Measurements from ENCODE around the gene YDJC.
A peak's percentile ranks its signal among the peaks of the same experiment; 100 is the strongest.
"Not testable (repeated sequence)": the region's sequence is repeated elsewhere in the genome, so short reads cannot be mapped to it uniquely, and the experiment has no call there.

YDJC gene

DNA sequence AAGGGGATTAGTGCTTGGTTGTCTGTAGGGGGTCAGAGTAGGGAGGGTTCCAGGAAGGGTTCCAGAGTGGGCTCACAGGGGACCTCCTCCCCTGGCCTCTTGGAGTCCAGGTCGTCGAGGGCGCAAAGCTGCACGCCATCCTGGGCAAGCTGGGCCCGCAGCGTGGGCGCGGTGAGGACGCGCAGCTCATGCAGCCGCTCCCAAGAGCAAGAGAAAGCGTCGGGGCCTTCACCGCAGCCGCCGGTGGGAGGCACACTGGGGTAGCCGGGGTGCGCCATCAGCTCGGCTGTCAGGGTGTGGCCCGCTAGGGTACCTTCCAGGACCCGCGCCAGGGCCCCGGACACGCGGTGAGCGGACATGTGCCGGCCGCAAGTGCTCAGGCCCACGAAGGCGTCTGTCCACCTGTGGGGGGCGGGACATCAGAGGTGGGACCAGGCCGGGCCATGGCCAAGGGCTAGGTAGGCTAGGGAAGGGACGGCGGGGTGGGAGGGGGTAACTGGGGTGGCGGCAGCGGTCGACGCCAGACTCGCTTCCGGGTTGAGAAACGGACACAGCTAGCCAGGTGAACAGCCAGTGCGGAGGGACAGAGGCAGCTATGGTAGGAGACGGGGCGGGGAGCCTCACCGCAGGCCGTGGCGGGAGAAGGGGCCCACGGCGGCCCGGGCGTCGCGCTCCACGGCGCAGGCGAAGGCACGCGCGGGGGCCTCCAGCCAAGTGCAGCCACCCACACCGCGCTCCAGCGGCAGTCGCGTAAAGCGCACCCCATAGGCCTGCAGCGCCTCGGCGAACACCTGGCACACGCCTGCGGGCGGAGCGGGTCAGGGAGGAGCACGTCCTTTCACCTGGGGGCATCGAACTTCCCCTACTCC is 1.2 kb downstream of the YDJC start:
- DNase-seq = no peak

- DNase-seq = no peak
Measured at GRCh38 chr22:21626735-21627469, 2.9 kb downstream of the YDJC start.

- no peak for DNase-seq
Measured at GRCh38 chr22:21626073-21626734, 3.6 kb downstream of the YDJC start.

- DNase-seq = no peak
Measured at GRCh38 chr22:21624880-21625791, 4.7 kb downstream of the YDJC start.

- DNase-seq = peak; percentile 48
Measured at GRCh38 chr22:21624120-21624879, 5.5 kb downstream of the YDJC start.

- DNase-seq = no peak
Measured at GRCh38 chr22:21623648-21623970, 6.2 kb downstream of the YDJC start.

DNA sequence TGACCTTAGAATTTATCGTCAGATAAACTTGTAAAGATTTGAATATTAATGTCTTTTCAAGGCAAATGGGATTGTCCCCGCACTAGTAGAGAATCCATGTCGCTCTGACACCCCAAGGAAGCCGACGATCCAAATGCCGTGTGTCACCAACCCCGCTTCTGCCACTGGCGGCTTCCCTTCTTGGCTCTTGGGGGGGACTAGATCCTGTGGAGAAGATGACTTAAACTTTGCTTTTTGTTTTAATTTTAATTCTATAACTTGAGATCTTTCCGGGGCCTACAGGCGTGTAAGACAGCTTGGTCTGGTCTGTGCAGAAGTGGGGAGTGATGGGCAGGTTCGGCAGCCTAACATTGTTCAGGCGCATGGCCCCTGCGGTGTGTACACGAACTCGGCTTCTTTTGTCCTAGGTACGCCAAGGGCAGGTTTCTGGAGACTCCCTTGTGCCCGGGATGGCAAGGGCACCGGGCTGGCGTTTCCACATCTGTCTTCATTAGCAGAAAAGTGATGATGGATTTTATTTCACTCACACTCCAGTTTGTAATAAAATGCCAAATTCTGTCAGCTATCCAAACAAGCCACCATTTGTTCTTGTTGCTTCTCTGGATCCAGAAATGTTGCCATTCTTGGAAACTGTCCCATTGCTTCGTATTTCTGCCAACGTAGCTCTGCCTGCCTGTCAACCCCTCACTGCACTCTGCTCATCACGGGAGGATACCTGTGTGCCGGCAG is 6.7 kb downstream of the YDJC start:
- no peak for DNase-seq

GRCh38 chr22:21622011-21622918 is 7.6 kb downstream of the YDJC start:
- no peak for DNase-seq

DNA sequence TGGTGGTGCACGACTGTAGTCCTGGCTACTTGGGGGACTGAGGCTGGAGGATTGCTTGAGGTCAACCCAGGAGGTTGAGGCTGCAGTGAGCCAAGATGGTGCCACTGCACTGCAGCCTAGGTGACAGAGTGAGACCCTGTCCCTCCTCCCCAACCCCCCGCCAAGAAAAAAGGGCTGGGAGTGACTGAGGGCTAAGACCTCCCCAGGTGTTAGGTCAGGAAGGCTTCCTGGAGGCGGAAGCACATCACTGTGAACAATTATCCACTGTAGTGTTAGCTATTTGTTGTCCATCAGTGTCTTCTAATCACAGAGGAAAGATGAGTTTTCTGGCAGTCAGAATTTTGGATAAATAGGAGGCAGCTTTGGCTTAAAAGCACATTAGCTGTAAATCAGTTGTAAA is 8.8 kb downstream of the YDJC start:
- DNase-seq = no peak

GRCh38 chr22:21617337-21617736 is 12.5 kb downstream of the YDJC start:
- not testable (repeated sequence) for DNase-seq

GRCh38 chr22:21615731-21616130 is 14.1 kb downstream of the YDJC start:
- no peak for DNase-seq

DNA sequence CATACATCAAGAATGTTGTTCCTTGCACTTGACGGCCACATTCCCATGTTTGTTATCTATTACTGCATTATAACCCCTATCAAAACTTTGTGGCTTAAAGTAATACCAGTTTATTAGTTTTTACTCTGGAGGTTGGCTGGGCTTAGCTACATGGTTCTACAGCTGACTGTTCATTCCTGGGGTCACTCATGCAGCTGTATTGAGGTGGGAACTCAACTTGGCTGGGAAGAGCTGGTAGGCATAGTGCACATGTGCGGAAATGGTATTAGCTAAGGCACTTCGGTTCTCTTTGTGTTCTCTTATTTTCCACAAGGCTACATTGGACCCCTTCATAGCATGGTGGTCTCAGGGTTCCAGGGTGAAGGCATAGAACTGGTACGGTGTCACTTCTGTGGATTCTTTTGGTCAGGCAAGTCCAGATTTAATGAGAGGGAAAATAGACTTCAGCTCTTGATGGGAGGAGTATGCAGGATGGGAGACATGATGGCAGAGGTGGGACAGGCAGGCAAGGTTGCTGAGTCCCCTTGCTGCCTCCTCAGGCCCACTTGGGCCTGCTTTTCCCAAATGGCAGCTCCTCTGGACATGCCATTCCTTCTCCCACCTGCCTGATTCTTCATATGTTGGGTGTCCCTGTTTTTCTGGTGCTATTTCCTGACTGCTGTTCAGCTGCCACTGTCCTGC is 16.1 kb downstream of the YDJC start:
- no peak for DNase-seq

- no peak for DNase-seq
Measured at GRCh38 chr22:21612858-21613257, 17.0 kb downstream of the YDJC start.

DNA sequence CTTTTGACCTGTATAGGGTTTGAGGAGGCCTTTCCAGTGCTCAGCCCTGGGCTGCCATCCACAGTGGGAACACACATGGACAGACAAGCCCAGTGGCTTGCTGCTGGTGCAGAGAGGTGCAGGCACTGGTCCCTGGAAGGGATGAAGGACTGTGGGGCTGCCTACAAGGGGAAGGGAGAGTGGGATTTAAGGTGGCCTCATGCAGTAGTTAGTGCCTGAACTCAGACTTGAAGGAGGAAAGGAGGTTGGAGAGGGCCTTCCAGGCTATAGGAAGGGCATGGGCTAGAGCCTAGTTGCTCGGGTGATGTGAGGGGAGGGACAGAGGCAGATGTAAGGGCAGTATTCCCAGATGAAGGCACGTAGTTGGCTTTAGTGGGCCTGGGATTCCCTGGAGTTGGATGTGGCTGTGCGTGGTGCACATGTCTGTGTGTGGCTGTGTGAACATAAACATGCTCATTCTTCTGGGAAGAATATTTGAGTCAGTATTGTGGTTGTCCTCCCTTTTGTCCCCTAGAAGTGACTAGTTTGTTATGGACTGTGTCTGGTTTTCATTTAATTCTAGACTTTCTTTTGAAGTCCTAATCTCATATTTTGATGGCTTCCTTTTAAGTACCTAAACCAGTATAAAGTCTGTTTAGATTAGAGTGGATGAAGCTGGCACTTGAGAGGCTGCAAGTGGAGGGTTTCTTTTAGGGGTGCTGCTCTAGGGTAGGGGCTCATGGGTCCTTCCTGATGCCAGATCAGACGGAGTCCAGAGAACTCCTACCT is 18.4 kb downstream of the YDJC start:
- DNase-seq = no peak

DNA sequence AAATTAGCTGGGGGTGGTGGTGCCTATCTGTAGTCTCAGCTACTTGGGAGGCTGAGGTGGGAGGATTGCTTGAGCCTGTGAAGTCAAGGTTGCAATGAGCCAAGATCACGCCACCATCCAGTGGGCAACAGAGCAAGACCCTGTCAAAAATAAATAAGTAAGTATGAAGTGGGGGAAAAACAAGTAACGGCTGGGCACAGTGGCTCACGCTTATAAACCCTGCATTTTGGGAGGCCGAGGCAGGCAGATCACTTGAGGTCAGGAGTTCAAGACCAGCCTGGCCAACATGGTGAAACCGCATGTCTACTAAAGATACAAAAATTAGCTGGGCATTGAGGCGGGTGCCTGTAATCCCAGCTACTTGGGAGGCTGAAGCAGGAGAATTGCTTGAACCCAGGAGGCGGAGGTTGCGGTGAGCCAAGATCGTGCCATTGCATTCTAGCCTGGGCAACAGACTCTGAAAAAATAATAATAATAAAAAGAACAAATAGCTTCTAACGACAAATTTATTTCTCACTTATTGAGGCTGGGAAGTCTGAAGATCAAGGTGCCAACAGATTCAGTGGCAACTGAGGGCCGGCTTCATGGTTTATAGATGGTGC is 20.2 kb downstream of the YDJC start:
- not testable (repeated sequence) for DNase-seq

DNA sequence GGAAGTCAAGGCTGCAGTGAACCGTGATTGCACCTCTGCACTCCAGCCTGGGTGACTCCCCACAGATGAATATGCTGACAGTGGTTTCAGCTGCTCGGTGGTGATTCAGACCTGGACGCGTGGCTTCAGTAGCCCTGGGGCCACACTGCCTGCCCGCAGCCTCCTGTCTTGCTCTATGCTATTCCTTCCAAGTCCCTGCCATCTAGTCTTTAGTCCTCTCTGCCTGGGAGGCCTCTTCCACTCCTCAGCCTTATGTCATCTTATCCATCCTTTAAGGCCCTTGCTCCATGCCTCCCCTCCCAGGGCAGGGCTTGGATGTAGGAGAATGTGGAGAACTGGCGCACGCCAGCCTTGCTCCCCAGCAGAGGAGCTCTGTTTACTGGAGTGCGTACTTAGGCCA is 23.0 kb downstream of the YDJC start:
- no peak for DNase-seq

DNA sequence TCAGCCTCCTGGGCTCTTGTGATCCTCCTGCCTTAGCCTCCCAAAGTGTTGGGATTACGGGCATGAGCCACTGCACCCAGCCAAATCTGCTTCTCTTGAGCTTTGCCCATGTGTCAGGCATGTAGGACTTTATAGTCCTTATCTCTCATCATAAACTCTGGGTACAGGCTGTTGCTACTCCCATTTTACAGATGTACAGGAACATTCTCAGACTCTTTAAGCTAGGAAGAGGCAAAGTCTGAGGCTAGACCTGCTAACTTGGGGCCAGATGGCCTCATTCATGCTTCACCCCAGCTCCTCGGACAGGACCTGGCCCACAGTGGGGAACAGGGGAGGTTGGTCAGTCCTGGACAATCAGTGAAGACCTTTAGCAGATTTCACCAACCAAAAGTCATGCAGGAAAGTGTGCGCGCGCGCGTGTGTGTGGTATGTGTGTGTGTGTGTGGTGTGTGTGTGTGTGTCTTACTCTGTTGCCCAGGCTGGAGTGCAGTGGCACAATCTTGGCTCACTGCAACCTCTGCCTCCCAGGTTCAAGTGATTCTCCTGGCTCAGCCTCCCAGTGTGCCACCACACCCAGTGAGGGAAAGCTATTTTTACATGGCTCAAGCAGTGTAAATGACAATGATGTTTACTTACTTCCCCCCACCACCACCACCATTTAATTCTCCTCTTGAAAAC is 23.8 kb downstream of the YDJC start:
- no peak for DNase-seq

DNA sequence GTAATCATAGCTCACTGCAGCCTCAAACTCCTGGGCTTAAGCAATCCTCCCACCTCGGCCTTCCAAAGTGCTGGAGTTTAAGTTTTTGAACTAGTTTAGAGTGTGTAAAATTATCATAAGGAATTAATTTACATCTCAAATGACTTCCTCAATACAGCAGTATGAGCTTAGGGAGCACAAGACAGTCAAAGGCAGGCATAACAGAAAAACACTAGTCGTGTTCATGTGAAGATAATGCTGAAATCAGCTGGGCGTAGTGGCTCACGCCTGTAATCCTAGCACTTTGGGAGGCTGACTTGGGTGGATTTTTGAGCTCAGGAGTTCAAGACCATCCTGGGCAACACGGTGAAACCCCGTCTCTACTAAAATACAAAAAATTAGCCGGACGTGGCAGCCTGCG is 25.8 kb downstream of the YDJC start:
- no peak for DNase-seq

Measured in CD4-positive, alpha-beta T cell treated with Interleukin-10 for 1 hour (primary cell).